Stomach (tissue), 9 donors: ENCODE measurements around the gene ALG10B. TPM values are rescaled to one million over a fixed set of nuclear protein-coding genes. Genes with fewer than 3 reads are reported as not detected.

Experiments
- DNase-seq, 2 donors: peaks; one replicate each; pipeline versions ENCODE4 v3.0.0 to v3.0.0-alpha.2; 2013 to 2019
- H3K27ac ChIP-seq, 5 donors: fragments of 200-600 bp in 4 of 5; sonication (generic) in 4 of 5; one replicate each; pipeline ENCODE4 v1.5.1; 2013 to 2019; ENCODE audit warnings: mild to moderate bottlenecking in 1 of 5, moderate library complexity in 1 of 5
- H3K27me3 ChIP-seq, 3 donors: fragments of 200-600 bp; sonication (generic); one replicate each; pipeline ENCODE4 v1.5.1; 2017 to 2019; ENCODE audit warnings: mixed run types in 1 of 3
- H3K36me3 ChIP-seq, 4 donors: fragments of 200-600 bp; sonication (generic); 1 replicate in 3 of 4; 2 replicates in 1 of 4; pipeline ENCODE4 v1.5.1; 2016 to 2019
- H3K4me1 ChIP-seq, 4 donors: fragments of 200-600 bp; sonication (generic); one replicate each; pipeline ENCODE4 v1.5.1; 2016 to 2019
- H3K4me3 ChIP-seq, 4 donors: fragments of 200-600 bp; sonication (generic) in 3 of 4; one replicate each; pipeline ENCODE4 v1.5.1; 2016 to 2019; ENCODE audit warnings: mild to moderate bottlenecking in 1 of 4
- H3K9me3 ChIP-seq, 4 donors: fragments of 200-600 bp; sonication (generic); one replicate each; pipeline ENCODE4 v1.5.1; 2016 to 2019
- CTCF ChIP-seq, 7 experiments: fragments of 450-650 bp in 4 of 7; fragments of 200-600 bp in 3 of 7; sonication (generic) in 3 of 7; IDR thresholded peaks; one replicate each; pipeline ENCODE4 v1.5.1; 2016 to 2019; ENCODE audit warnings: antibody characterized with exemption in 7 of 7, control low read depth in 2 of 7, mild to moderate bottlenecking in 1 of 7
- EP300 ChIP-seq: sonication (generic); formaldehyde crosslinking; IDR thresholded peaks from one replicate; pipeline ENCODE4 v1.6.1; 2017; ENCODE audit warnings: antibody characterized with exemption
- POLR2A ChIP-seq, 4 donors: fragments of 450-650 bp; IDR thresholded peaks; one replicate each; pipeline ENCODE4 v1.6.1; 2016; ENCODE audit warnings: antibody characterized with exemption in 4 of 4, control low read depth in 2 of 4, mild to moderate bottlenecking in 1 of 4, moderate library complexity in 1 of 4
- POLR2AphosphoS5 ChIP-seq, 3 donors: sonication (generic); formaldehyde crosslinking; IDR thresholded peaks; one replicate each; pipeline ENCODE4 v1.6.1; 2016; ENCODE audit warnings: antibody characterized with exemption in 3 of 3
- WGBS, 5 donors: extraction: QIAGEN DNeasy Blood & Tissue Kit in 3 of 5; methylation state at CpG; one replicate each; pipeline versions ENCODE4 v1.1.5 to v1.1.7; 2013 to 2018; 5-methylcytosine and 5-hydroxymethylcytosine counted together
- intact Hi-C: fragments of 100-400 bp; cut with DNase I; formaldehyde crosslinking; loops from one replicate; pipeline ENCODE4 v1.15.1; 2023; ENCODE audit warnings: low total_unique reads
- polyA plus RNA-seq, 3 donors: library from polyadenylated mRNA; stranded (reverse); fragments of 200-250 nt; gene quantifications; one replicate each; pipeline ENCODE4 v1.2.3, GENCODE V29; 2013
- small RNA-seq, 4 donors: library from RNA; depleted of rRNA; stranded (forward); fragments of <200 nt; gene quantifications; one replicate each; pipeline ENCODE3, GENCODE V24; 2016
- total RNA-seq, 5 donors: library from RNA; depleted of rRNA; stranded (reverse); fragments of >200 nt; gene quantifications; one replicate each; pipeline versions ENCODE4 v1.1.0 to v1.2.3, GENCODE V29; 2014 to 2016
- donor health status: healthy with polysubstance abuse.
- donor health status: Bipolar disorder and iron deficiency.
- donor health status: healthy.

ALG10B gene
- total and polyA plus RNA-seq, 8 donors: 0.31 to 16.5 (median 1.9) TPM

- no peaks in the 10 kb centered on the region for H3K9me3 ChIP-seq
- TF ChIP-seq CTCF (IDR thresholded peaks at IDR 0.05) (no peak), POLR2AphosphoS5 (IDR thresholded peaks at IDR 0.05) (no peak), POLR2A (IDR thresholded peaks at IDR 0.05) (no peak), EP300 (no peak)
- no peaks in the 10 kb centered on the region for H3K27me3 ChIP-seq
- DNase-seq: no peak
- no peaks in the 10 kb centered on the region for H3K4me1 ChIP-seq
- no peak overlapping the region for H3K27ac ChIP-seq
- no peak overlapping the region for H3K4me3 ChIP-seq
- 70 to 95% (median 92%) methylated on average over 4 of the region's 4 CpGs for WGBS, 5 donors
- intact Hi-C loops: no loop called here
- no peaks in the 10 kb centered on the region for H3K36me3 ChIP-seq
Measured at GRCh38 chr12:38370311-38370710, 53.7 kb downstream of the ALG10B start.

- Histone ChIP-seq H3K27me3 (no peaks in the 10 kb centered on the region), H3K4me1 (no peaks in the 10 kb centered on the region), H3K36me3 (no peaks in the 10 kb centered on the region), H3K4me3 (no peak overlapping the region), H3K9me3 (peaks cover 0 to 10% (median 1%) of the 10 kb centered on the region in 4 donors), H3K27ac (no peak overlapping the region)
- intact Hi-C loops: no loop called here
- 40 to 53% (median 50%) methylated on average over 2 of the region's 2 CpGs for WGBS, 5 donors
- DNase-seq: no peak
- TF ChIP-seq POLR2AphosphoS5 (IDR thresholded peaks at IDR 0.05) (no peak), CTCF (IDR thresholded peaks at IDR 0.05) (no peak), EP300 (no peak), POLR2A (IDR thresholded peaks at IDR 0.05) (no peak)
Measured at GRCh38 chr12:38373784-38374183, 57.2 kb downstream of the ALG10B start.

GRCh38 chr12:38374751-38375150 lies 58.2 kb downstream of the ALG10B start:
- H3K36me3 ChIP-seq: no peaks in the 10 kb centered on the region
- intact Hi-C loops: no loop called here
- peaks cover 0 to 11% (median 2%) of the 10 kb centered on the region in 4 donors for H3K9me3 ChIP-seq
- no peak for DNase-seq
- no peak overlapping the region for H3K27ac ChIP-seq
- no peak for TF ChIP-seq POLR2AphosphoS5 (IDR thresholded peaks at IDR 0.05)
- TF ChIP-seq POLR2A (IDR thresholded peaks at IDR 0.05): no peak
- no peak for TF ChIP-seq EP300
- no peak for TF ChIP-seq CTCF (IDR thresholded peaks at IDR 0.05)
- H3K4me1 ChIP-seq: no peaks in the 10 kb centered on the region
- H3K4me3 ChIP-seq: no peak overlapping the region
- no peaks in the 10 kb centered on the region for H3K27me3 ChIP-seq

Small RNA genes within 50 kb of the gene (small RNA-seq; reads per million reads assigned to genes)
- gene RF00019: 0 reads per million in 4 donors
